ENCODE results near the gene EDAR. TPM values are rescaled to one million over a fixed set of nuclear protein-coding genes. Genes with fewer than 3 reads are reported as not detected.

Gene EDAR
- total RNA-seq, 4 donors from 2014 or later, result not detected

DNA sequence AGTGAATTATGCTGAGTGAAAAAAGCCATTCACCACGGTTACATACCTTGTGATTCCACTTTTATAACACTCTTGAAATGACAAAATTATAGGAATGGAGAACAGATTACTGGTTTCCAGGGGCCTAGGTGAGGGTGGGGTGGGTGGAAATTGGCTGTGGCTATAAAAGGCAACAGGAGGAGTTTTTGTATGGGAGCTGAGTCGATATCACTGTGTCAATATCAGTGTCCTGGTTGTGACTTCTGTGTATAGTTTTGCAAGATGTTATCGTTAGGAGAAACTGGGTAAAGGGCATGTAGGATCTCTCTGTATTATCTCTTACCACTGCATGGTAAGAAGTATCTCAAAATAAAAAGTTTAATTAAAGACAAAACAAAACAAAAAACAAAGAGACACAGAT lies 84.3 kb downstream of the EDAR start:
- intact Hi-C loops (cut with DNase I), result no loop called here
- peaks cover 0 to 7% (median 0%) of the 10 kb centered on the region in 4 donors for H3K9me3 ChIP-seq
- 77% methylated on average over 3 of the region's 3 CpGs for WGBS

DNA sequence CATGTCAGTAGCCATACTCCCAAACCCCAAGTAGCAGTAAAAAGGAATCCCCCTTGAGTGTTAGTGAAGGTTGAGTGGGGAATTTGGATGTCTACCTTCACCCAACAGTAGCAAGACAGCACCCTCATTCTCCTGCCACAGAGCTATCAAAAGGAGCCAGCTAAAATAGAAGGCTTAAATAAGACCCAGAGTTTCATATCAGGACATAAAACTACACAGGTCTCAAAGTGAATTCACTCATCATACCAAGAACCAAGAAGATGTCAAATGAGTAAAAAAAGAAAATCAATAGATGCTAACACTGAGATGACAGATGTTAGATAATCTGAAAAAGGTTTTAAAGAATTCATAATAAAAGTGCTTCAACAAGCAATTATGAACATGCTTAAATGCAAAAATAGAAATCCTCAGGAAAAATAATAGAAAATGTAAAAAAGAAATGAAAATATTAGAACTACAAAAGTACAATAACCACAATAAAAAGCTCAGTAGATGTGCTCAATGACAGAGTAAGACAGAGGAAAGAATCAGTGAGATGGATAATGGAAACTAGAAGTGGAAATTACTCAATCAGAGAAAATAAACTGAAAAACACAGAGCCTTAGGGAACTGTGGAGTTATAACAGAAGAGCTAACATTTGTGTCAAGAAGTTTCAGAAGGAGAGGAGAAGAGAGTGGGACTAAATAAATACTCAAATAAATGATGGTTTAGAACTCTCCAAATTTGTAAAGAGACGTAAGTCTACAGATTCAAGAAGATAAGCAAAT lies 90.5 kb downstream of the EDAR start:
- H3K36me3 ChIP-seq, result no peaks in the 10 kb centered on the region
- no peaks in the 10 kb centered on the region for H3K4me1 ChIP-seq
- no peak overlapping the region for H3K4me3 ChIP-seq
- intact Hi-C loops (cut with DNase I), result no loop called here
- DNase-seq (ENCODE audit: extremely low spot score), result no peak
- H3K27me3 ChIP-seq, result no peaks in the 10 kb centered on the region
- 83% methylated on average over 1 of the region's 1 CpG for WGBS
- H3K9me3 ChIP-seq, result peaks cover 0 to 7% (median 0%) of the 10 kb centered on the region in 4 donors
- no peak overlapping the region for H3K27ac ChIP-seq (replicated peaks in 1 of 4)
- no peak for TF ChIP-seq POLR2A (IDR thresholded peaks at IDR 0.05; ENCODE audit: low read depth)
- TF ChIP-seq POLR2AphosphoS5 (IDR thresholded peaks at IDR 0.05), result no peak
- TF ChIP-seq EP300 (IDR thresholded peaks at IDR 0.05), result no peak
- TF ChIP-seq, protein P1, sequence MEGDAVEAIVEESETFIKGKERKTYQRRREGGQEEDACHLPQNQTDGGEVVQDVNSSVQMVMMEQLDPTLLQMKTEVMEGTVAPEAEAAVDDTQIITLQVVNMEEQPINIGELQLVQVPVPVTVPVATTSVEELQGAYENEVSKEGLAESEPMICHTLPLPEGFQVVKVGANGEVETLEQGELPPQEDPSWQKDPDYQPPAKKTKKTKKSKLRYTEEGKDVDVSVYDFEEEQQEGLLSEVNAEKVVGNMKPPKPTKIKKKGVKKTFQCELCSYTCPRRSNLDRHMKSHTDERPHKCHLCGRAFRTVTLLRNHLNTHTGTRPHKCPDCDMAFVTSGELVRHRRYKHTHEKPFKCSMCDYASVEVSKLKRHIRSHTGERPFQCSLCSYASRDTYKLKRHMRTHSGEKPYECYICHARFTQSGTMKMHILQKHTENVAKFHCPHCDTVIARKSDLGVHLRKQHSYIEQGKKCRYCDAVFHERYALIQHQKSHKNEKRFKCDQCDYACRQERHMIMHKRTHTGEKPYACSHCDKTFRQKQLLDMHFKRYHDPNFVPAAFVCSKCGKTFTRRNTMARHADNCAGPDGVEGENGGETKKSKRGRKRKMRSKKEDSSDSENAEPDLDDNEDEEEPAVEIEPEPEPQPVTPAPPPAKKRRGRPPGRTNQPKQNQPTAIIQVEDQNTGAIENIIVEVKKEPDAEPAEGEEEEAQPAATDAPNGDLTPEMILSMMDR (IDR thresholded peaks at IDR 0.05), result no peak

More for the DNA sequence above, 84.3 kb downstream of the EDAR start:
- no peak overlapping the region for H3K4me3 ChIP-seq
- H3K27me3 ChIP-seq, result no peaks in the 10 kb centered on the region
- peaks cover 5 to 8% (median 7%) of the 10 kb centered on the region in 4 donors for H3K4me1 ChIP-seq
- no peaks in the 10 kb centered on the region for H3K36me3 ChIP-seq
- no peak overlapping the region for H3K27ac ChIP-seq (replicated peaks in 1 of 4)
- TF ChIP-seq POLR2A (IDR thresholded peaks at IDR 0.05; ENCODE audit: low read depth) (no peak), EP300 (IDR thresholded peaks at IDR 0.05) (no peak), POLR2AphosphoS5 (IDR thresholded peaks at IDR 0.05) (no peak)
- TF ChIP-seq, protein P1 (IDR thresholded peaks at IDR 0.05), result no peak
- peak; percentile 26 for DNase-seq (ENCODE audit: extremely low spot score)

DNA sequence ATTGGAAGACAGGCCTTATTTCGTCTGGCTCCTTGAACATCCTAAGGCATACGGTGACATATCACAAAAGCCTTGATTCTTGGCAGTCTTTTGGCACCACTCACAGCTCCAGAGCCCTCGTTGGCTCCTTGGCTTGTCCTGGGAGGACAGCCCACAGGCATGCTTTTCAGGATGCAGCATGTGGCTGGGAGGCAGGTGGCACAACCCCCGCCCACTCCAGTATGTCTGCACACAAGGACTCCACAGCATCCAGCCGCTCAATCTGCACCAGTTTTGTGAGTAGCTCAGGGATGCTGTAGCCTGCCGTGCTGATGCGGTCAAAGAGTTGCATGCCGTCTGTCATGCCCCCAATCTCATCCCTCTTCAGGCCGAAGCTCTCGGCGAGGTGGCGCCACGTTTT lies 92.3 kb downstream of the EDAR start:
- Histone ChIP-seq H3K36me3 (no peaks in the 10 kb centered on the region), H3K4me3 (no peak overlapping the region)
- WGBS, result 96% methylated on average over 13 of the region's 13 CpGs

DNA sequence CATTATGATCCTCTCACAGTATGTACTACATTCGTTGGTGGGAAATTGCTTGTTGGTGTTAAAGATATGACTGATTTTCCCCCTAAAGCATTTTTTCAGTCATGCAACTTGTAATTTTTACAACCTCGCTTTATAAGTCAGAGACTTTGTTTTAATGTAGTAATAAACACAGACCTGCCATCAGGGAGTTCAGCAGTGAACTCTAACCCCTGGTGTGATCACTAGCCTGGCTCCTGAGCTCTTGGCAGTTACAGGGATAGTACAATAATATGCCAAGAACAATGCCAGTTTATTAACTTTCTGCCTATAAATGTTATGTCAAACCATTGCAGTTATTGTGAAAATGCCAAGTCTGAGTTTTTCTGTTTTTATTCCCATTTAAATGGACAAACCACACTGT lies 93.8 kb downstream of the EDAR start:
- DNase-seq (ENCODE audit: extremely low spot score), result no peak
- TF ChIP-seq POLR2AphosphoS5 (IDR thresholded peaks at IDR 0.05) (no peak), POLR2A (IDR thresholded peaks at IDR 0.05; ENCODE audit: low read depth) (no peak), EP300 (IDR thresholded peaks at IDR 0.05) (no peak)
- TF ChIP-seq, protein P1 (IDR thresholded peaks at IDR 0.05), result no peak
- intact Hi-C loops (cut with DNase I), result no loop called here
- H3K27ac ChIP-seq (replicated peaks in 1 of 4), result no peak overlapping the region
- H3K4me1 ChIP-seq, result no peaks in the 10 kb centered on the region
- H3K36me3 ChIP-seq, result no peaks in the 10 kb centered on the region
- H3K27me3 ChIP-seq, result no peaks in the 10 kb centered on the region
- H3K4me3 ChIP-seq, result no peak overlapping the region
- peaks cover 0 to 7% (median 5%) of the 10 kb centered on the region in 4 donors for H3K9me3 ChIP-seq
- WGBS, result 84% methylated on average over 2 of the region's 2 CpGs

More for the DNA sequence above, 92.3 kb downstream of the EDAR start:
- no peak for TF ChIP-seq EP300 (IDR thresholded peaks at IDR 0.05)
- TF ChIP-seq, protein P1 (IDR thresholded peaks at IDR 0.05), result no peak
- TF ChIP-seq POLR2A (IDR thresholded peaks at IDR 0.05; ENCODE audit: low read depth), result no peak
- no peak for TF ChIP-seq POLR2AphosphoS5 (IDR thresholded peaks at IDR 0.05)
- Histone ChIP-seq H3K27ac (replicated peaks in 1 of 4) (no peak overlapping the region), H3K27me3 (no peaks in the 10 kb centered on the region), H3K4me1 (no peaks in the 10 kb centered on the region), H3K9me3 (peaks cover 0 to 7% (median 0%) of the 10 kb centered on the region in 4 donors)
- intact Hi-C loops (cut with DNase I), result no loop called here
- no peak for DNase-seq (ENCODE audit: extremely low spot score)

Measured in esophagus muscularis mucosa (tissue), 4 donors.